HG03064 (cell line): ENCODE results near the gene LTBR.

Source experiments
- ATAC-seq: cut with Tn5 transposase; IDR thresholded peaks from one replicate; pipeline ENCODE4 v1.9.1; 2021; ENCODE audit warnings: low read depth; ENCODE audit not compliant: unreplicated experiment

The LTBR gene

GRCh38 chr12:6380141-6381121, 3.5 kb upstream of the LTBR start:
- ATAC-seq: no peak

GRCh38 chr12:6382371-6382770, 1.6 kb upstream of the LTBR start:
- ATAC-seq: no peak

GRCh38 chr12:6382982-6383381, 980 bp upstream of the LTBR start:
- no peak for ATAC-seq

GRCh38 chr12:6384499-6385436, 806 bp downstream of the LTBR start:
- ATAC-seq: no peak

GRCh38 chr12:6386038-6386437, 2.1 kb downstream of the LTBR start:
- no peak for ATAC-seq

GRCh38 chr12:6386491-6386890, 2.5 kb downstream of the LTBR start:
- ATAC-seq: no peak

GRCh38 chr12:6387541-6387940, 3.6 kb downstream of the LTBR start:
- no peak for ATAC-seq

GRCh38 chr12:6390084-6390799, 6.3 kb downstream of the LTBR start:
- ATAC-seq: no peak

- ATAC-seq: no peak
These were observed 7.1 kb downstream of the LTBR start for GRCh38 chr12:6391013-6391412.

- ATAC-seq: no peak
These were observed 8.5 kb downstream of the LTBR start for GRCh38 chr12:6392504-6392903.

- ATAC-seq: no peak
These were observed 9.1 kb downstream of the LTBR start for GRCh38 chr12:6393109-6393508.

GRCh38 chr12:6394398-6394797, 10.4 kb downstream of the LTBR start:
- ATAC-seq: no peak

GRCh38 chr12:6396031-6396430, 12.1 kb downstream of the LTBR start:
- ATAC-seq: no peak

GRCh38 chr12:6399884-6400644, 16.1 kb downstream of the LTBR start:
- no peak for ATAC-seq

GRCh38 chr12:6404390-6404789, 20.4 kb downstream of the LTBR start:
- no peak for ATAC-seq

GRCh38 chr12:6405963-6406362, 22.0 kb downstream of the LTBR start:
- no peak for ATAC-seq

- ATAC-seq: no peak
These were observed 23.4 kb downstream of the LTBR start for GRCh38 chr12:6407236-6407954.

GRCh38 chr12:6416596-6416995, 32.6 kb downstream of the LTBR start:
- ATAC-seq: no peak

- no peak for ATAC-seq
These were observed 34.8 kb downstream of the LTBR start for GRCh38 chr12:6418796-6419195.
